Effector memory CD8-positive, alpha-beta T cell (primary cell): ENCODE data around the gene SCGB1D1.

Experiments used
- ATAC-seq: fragments of 150-1000 bp; cut with Tn5 transposase; replicated peaks from 2 replicates; pipeline ENCODE4 v1.10.0; 2021; ENCODE audit warnings: mild to moderate bottlenecking, moderate library complexity
- DNase-seq, 3 experiments: peaks; one replicate each; pipeline ENCODE4 v3.0.0; 2021
- H3K27ac Mint-ChIP-seq, 2 donors: one replicate each; pipeline ENCODE4 v1.8.0; 2022; ENCODE audit warnings: mild to moderate bottlenecking in 2 of 2, mixed read lengths in 2 of 2, moderate library complexity in 2 of 2
- H3K27me3 Mint-ChIP-seq, 2 donors: one replicate each; pipeline ENCODE4 v1.8.0; 2022; ENCODE audit warnings: mixed read lengths in 2 of 2
- H3K36me3 Mint-ChIP-seq: one replicate; pipeline ENCODE4 v1.8.0; 2022; ENCODE audit warnings: mild to moderate bottlenecking, moderate library complexity, mixed read lengths; ENCODE audit not compliant: insufficient read depth
- H3K4me1 Mint-ChIP-seq, 2 donors: one replicate each; pipeline ENCODE4 v1.8.0; 2022; ENCODE audit warnings: low read depth in 2 of 2, mixed read lengths in 2 of 2
- H3K4me3 Mint-ChIP-seq, 2 donors: one replicate each; pipeline ENCODE4 v1.8.0; 2022; ENCODE audit warnings: mild to moderate bottlenecking in 2 of 2, mixed read lengths in 2 of 2, moderate library complexity in 2 of 2
- H3K9me3 Mint-ChIP-seq, 2 donors: one replicate each; pipeline ENCODE4 v1.8.0; 2022; ENCODE audit warnings: mixed read lengths in 2 of 2
- total RNA-seq, 9 experiments: gene quantifications; one replicate each; lab custom pipeline; 2026; lab: John Stamatoyannopoulos, UW

Gene SCGB1D1
- 0 reads per million in 9 experiments for total RNA-seq

- DNase-seq (no peak), ATAC-seq (no peak)
- Mint-ChIP-seq H3K4me1 (no peaks in the 10 kb centered on the region), H3K36me3 (no peaks in the 10 kb centered on the region), H3K4me3 (no peak within 1 kb of the TSS), H3K27ac (no peak within 1 kb of the TSS), H3K9me3 (no peaks in the 10 kb centered on the region), H3K27me3 (peaks cover 57 to 90% of the 10 kb centered on the region in 2 donors)
These were observed at the start of gene SCGB1D1 for GRCh38 chr11:62190011-62190410. Gene SCGB1D1, plus strand, starts transcription at chr11:62190216. Its CDS starts 69 bp downstream, at chr11:62190285.

GRCh38 chr11:62140304-62141110 lies 49.5 kb upstream of the SCGB1D1 start:
- Mint-ChIP-seq H3K27me3 (no peaks in the 10 kb centered on the region), H3K4me3 (no peak overlapping the region), H3K36me3 (peaks cover 14% of the 10 kb centered on the region), H3K9me3 (no peaks in the 10 kb centered on the region), H3K4me1 (peaks cover 0 to 1% of the 10 kb centered on the region in 2 donors), H3K27ac (no peak overlapping the region)
- DNase-seq (no peak), ATAC-seq (no peak)

- Mint-ChIP-seq H3K4me3 (no peak overlapping the region), H3K27ac (no peak overlapping the region), H3K27me3 (no peaks in the 10 kb centered on the region), H3K36me3 (peaks cover 19% of the 10 kb centered on the region), H3K9me3 (no peaks in the 10 kb centered on the region), H3K4me1 (peaks cover 0 to 1% of the 10 kb centered on the region in 2 donors)
- no peak for DNase-seq
- no peak for ATAC-seq
These were observed 48.6 kb upstream of the SCGB1D1 start for GRCh38 chr11:62141111-62142042.

- Mint-ChIP-seq H3K4me1 (peaks cover 0 to 1% of the 10 kb centered on the region in 2 donors), H3K27me3 (no peaks in the 10 kb centered on the region), H3K27ac (peak overlapping the region in 1 of 2 donors; percentile 23)
These were observed 48.0 kb upstream of the SCGB1D1 start for GRCh38 chr11:62142043-62142375.

GRCh38 chr11:62142921-62143320 lies 47.1 kb upstream of the SCGB1D1 start:
- Mint-ChIP-seq H3K27me3 (no peaks in the 10 kb centered on the region), H3K4me3 (no peak overlapping the region), H3K27ac (peak overlapping the region in 1 of 2 donors; percentile 23), H3K36me3 (peaks cover 19% of the 10 kb centered on the region), H3K9me3 (no peaks in the 10 kb centered on the region), H3K4me1 (peaks cover 0 to 1% of the 10 kb centered on the region in 2 donors)
- DNase-seq: no peak
- ATAC-seq: no peak

More at GRCh38 chr11:62142043-62142375, 48.0 kb upstream of the SCGB1D1 start:
- Mint-ChIP-seq H3K9me3 (no peaks in the 10 kb centered on the region), H3K4me3 (no peak overlapping the region), H3K36me3 (peaks cover 19% of the 10 kb centered on the region)
- no peak for ATAC-seq
- DNase-seq: no peak

- H3K9me3 Mint-ChIP-seq: no peaks in the 10 kb centered on the region
- ATAC-seq (no peak), DNase-seq (no peak)
- no peak overlapping the region for H3K27ac Mint-ChIP-seq
- peaks cover 0 to 1% of the 10 kb centered on the region in 2 donors for H3K4me1 Mint-ChIP-seq
- H3K27me3 Mint-ChIP-seq: no peaks in the 10 kb centered on the region
- peaks cover 21% of the 10 kb centered on the region for H3K36me3 Mint-ChIP-seq
- no peak overlapping the region for H3K4me3 Mint-ChIP-seq
These were observed 46.3 kb upstream of the SCGB1D1 start for GRCh38 chr11:62143727-62144126.

GRCh38 chr11:62144641-62145255 lies 45.3 kb upstream of the SCGB1D1 start:
- Mint-ChIP-seq H3K27ac (peak overlapping the region in 1 of 2 donors; percentile 73), H3K9me3 (no peaks in the 10 kb centered on the region), H3K4me3 (no peak overlapping the region), H3K36me3 (peaks cover 25% of the 10 kb centered on the region), H3K4me1 (peaks cover 0 to 1% of the 10 kb centered on the region in 2 donors), H3K27me3 (no peaks in the 10 kb centered on the region)
- ATAC-seq (no peak), DNase-seq (no peak)

- H3K27ac Mint-ChIP-seq: peak overlapping the region in 1 of 2 donors; percentile 73
- ATAC-seq (no peak), DNase-seq (no peak)
- H3K36me3 Mint-ChIP-seq: peaks cover 29% of the 10 kb centered on the region
- no peaks in the 10 kb centered on the region for H3K27me3 Mint-ChIP-seq
- no peaks in the 10 kb centered on the region for H3K9me3 Mint-ChIP-seq
- H3K4me1 Mint-ChIP-seq: peaks cover 0 to 1% of the 10 kb centered on the region in 2 donors
- no peak overlapping the region for H3K4me3 Mint-ChIP-seq
These were observed 44.6 kb upstream of the SCGB1D1 start for GRCh38 chr11:62145261-62145871.

- Mint-ChIP-seq H3K4me3 (no peak overlapping the region), H3K4me1 (peaks cover 0 to 1% of the 10 kb centered on the region in 2 donors), H3K9me3 (no peaks in the 10 kb centered on the region), H3K36me3 (peaks cover 21% of the 10 kb centered on the region), H3K27ac (no peak overlapping the region), H3K27me3 (no peaks in the 10 kb centered on the region)
- DNase-seq (no peak), ATAC-seq (no peak)
These were observed 43.4 kb upstream of the SCGB1D1 start for GRCh38 chr11:62146476-62147200.

- H3K9me3 Mint-ChIP-seq: no peaks in the 10 kb centered on the region
- no peak overlapping the region for H3K27ac Mint-ChIP-seq
- no peak for ATAC-seq
These were observed 42.5 kb upstream of the SCGB1D1 start for GRCh38 chr11:62147545-62147944.

GRCh38 chr11:62148271-62148980 lies 41.6 kb upstream of the SCGB1D1 start:
- ATAC-seq (no peak), DNase-seq (no peak)
- no peak overlapping the region for H3K27ac Mint-ChIP-seq
- no peak overlapping the region for H3K4me3 Mint-ChIP-seq
- no peaks in the 10 kb centered on the region for H3K9me3 Mint-ChIP-seq
- peaks cover 21% of the 10 kb centered on the region for H3K36me3 Mint-ChIP-seq
- H3K27me3 Mint-ChIP-seq: no peaks in the 10 kb centered on the region
- no peaks in the 10 kb centered on the region for H3K4me1 Mint-ChIP-seq

More at GRCh38 chr11:62147545-62147944, 42.5 kb upstream of the SCGB1D1 start:
- H3K4me3 Mint-ChIP-seq: no peak overlapping the region
- DNase-seq: no peak
- H3K36me3 Mint-ChIP-seq: peaks cover 21% of the 10 kb centered on the region
- H3K27me3 Mint-ChIP-seq: no peaks in the 10 kb centered on the region
- peaks cover 0 to 1% of the 10 kb centered on the region in 2 donors for H3K4me1 Mint-ChIP-seq
